Measurements from ENCODE around the gene ZNF827. TPM values are rescaled to one million over a fixed set of nuclear protein-coding genes. Genes with fewer than 3 reads are reported as not detected.
A peak's percentile ranks its signal among the peaks of the same experiment; 100 is the strongest.

ZNF827 gene
- total RNA-seq, 1 experiment from 2014 or later: 22.4 TPM

- H3F3A ChIP-seq (ENCODE audit: insufficient read depth, low read depth): peaks cover 32% of the 10 kb centered on the region
- H3K4me2 ChIP-seq: peak overlapping the region; percentile 90
- peak in 1 of 2 experiments; percentile 22 for DNase-seq
- H4K20me1 ChIP-seq (ENCODE audit: insufficient read depth): no peaks in the 10 kb centered on the region
- H3K27me3 ChIP-seq (ENCODE audit: insufficient read depth, low read depth): no peaks in the 10 kb centered on the region
- CTCF ChIA-PET: no interaction called here
- no peak overlapping the region for H3K4me3 ChIP-seq
- POLR2A ChIA-PET (ENCODE audit: unreplicated experiment): interaction anchor here (0.6 to 0.9 kb wide), 4 partner anchors 12 to 116 kb away, joined by 3 to 10 read pairs (median 4); no protein-coding TSS in a partner anchor
- H3K9me3 ChIP-seq (ENCODE audit: insufficient read depth, low read depth): no peaks in the 10 kb centered on the region
- TF ChIP-seq EZH2 (IDR thresholded peaks at IDR 0.05; ENCODE audit: low read depth): no peak
- no peak for TF ChIP-seq CTCF (conservative IDR thresholded peaks at IDR 0.05)
- H3K9me2 ChIP-seq (ENCODE audit: insufficient read depth): no peaks in the 10 kb centered on the region
- H3K27ac ChIP-seq: peak overlapping the region; percentile 100
- no peak overlapping the region for H2AFZ ChIP-seq
- H3K79me2 ChIP-seq (ENCODE audit: low read depth): no peaks in the 10 kb centered on the region
- no peaks in the 10 kb centered on the region for H3K36me3 ChIP-seq (ENCODE audit: low read depth)
- BruUV-seq (replicated peaks): no TSS peak
- H3K4me1 ChIP-seq (replicated peaks; ENCODE audit: insufficient read depth): peaks cover 41% of the 10 kb centered on the region
- intact Hi-C loops (cut with micrococcal nuclease; ENCODE audit: unreplicated experiment): loop anchor here (10.0 kb wide), 1 partner anchor 1838 kb away; no protein-coding TSS in a partner anchor
Measured at GRCh38 chr4:145736241-145736831, 202.3 kb downstream of the ZNF827 start.

GRCh38 chr4:145735827-145736226 lies 202.8 kb downstream of the ZNF827 start:
- intact Hi-C loops (cut with micrococcal nuclease; ENCODE audit: unreplicated experiment): loop anchor here (1.0 to 10.0 kb wide), 5 partner anchors 56 to 1839 kb away; partner anchors contain the start of gene C4orf51
- Histone ChIP-seq H4K20me1 (ENCODE audit: insufficient read depth) (no peaks in the 10 kb centered on the region), H3K27ac (peak overlapping the region; percentile 100), H3K27me3 (ENCODE audit: insufficient read depth, low read depth) (no peaks in the 10 kb centered on the region), H3K9me2 (ENCODE audit: insufficient read depth) (no peaks in the 10 kb centered on the region), H2AFZ (0 out of 2 replicates have a peak overlapping the region, but pooled peaks have one; percentile 30), H3K79me2 (ENCODE audit: low read depth) (no peaks in the 10 kb centered on the region), H3K4me2 (peak overlapping the region; percentile 90), H3K9me3 (ENCODE audit: insufficient read depth, low read depth) (no peaks in the 10 kb centered on the region), H3K36me3 (ENCODE audit: low read depth) (no peaks in the 10 kb centered on the region), H3F3A (ENCODE audit: insufficient read depth, low read depth) (peaks cover 32% of the 10 kb centered on the region), H3K4me1 (replicated peaks; ENCODE audit: insufficient read depth) (peaks cover 41% of the 10 kb centered on the region), H3K4me3 (peak overlapping the region; percentile 41; the same call in 1 of the 2 replicates)
- CTCF ChIA-PET: interaction anchor here (0.6 kb wide), 1 partner anchor 75 kb away, joined by 5 read pairs; no protein-coding TSS in a partner anchor
- TF ChIP-seq CTCF (conservative IDR thresholded peaks at IDR 0.05) (no peak), EZH2 (IDR thresholded peaks at IDR 0.05; ENCODE audit: low read depth) (no peak)
- no TSS peak for BruUV-seq (replicated peaks)
- DNase-seq: no peak
- POLR2A ChIA-PET (ENCODE audit: unreplicated experiment): interaction anchor here (0.6 to 0.9 kb wide), 5 partner anchors 12 to 115 kb away, joined by 3 to 10 read pairs (median 4); no protein-coding TSS in a partner anchor

- CTCF ChIA-PET: interaction anchor here (0.6 kb wide), 1 partner anchor 75 kb away, joined by 5 read pairs; no protein-coding TSS in a partner anchor
Measured at GRCh38 chr4:145735347-145735675, 203.3 kb downstream of the ZNF827 start.

More at GRCh38 chr4:145735347-145735675, 203.3 kb downstream of the ZNF827 start:
- Histone ChIP-seq H3K79me2 (ENCODE audit: low read depth) (no peaks in the 10 kb centered on the region), H3F3A (ENCODE audit: insufficient read depth, low read depth) (peaks cover 32% of the 10 kb centered on the region), H3K4me2 (peak overlapping the region; percentile 90), H3K9me3 (ENCODE audit: insufficient read depth, low read depth) (no peaks in the 10 kb centered on the region), H3K27ac (peak overlapping the region; percentile 100), H3K4me3 (peak overlapping the region; percentile 65; the same call in 1 of the 2 replicates), H2AFZ (0 out of 2 replicates have a peak overlapping the region, but pooled peaks have one; percentile 30), H3K9me2 (ENCODE audit: insufficient read depth) (no peaks in the 10 kb centered on the region), H3K36me3 (ENCODE audit: low read depth) (no peaks in the 10 kb centered on the region), H4K20me1 (ENCODE audit: insufficient read depth) (no peaks in the 10 kb centered on the region), H3K4me1 (replicated peaks; ENCODE audit: insufficient read depth) (peaks cover 41% of the 10 kb centered on the region), H3K27me3 (ENCODE audit: insufficient read depth, low read depth) (no peaks in the 10 kb centered on the region)
- intact Hi-C loops (cut with micrococcal nuclease; ENCODE audit: unreplicated experiment): loop anchor here (1.0 to 10.0 kb wide), 5 partner anchors 55 to 1839 kb away; partner anchors contain the start of gene C4orf51
- TF ChIP-seq EZH2 (IDR thresholded peaks at IDR 0.05; ENCODE audit: low read depth) (no peak), CTCF (conservative IDR thresholded peaks at IDR 0.05) (no peak)
- POLR2A ChIA-PET (ENCODE audit: unreplicated experiment): interaction anchor here (0.7 kb wide), 2 partner anchors 11 to 71 kb away, joined by 4 to 10 read pairs; no protein-coding TSS in a partner anchor
- BruUV-seq (replicated peaks): no TSS peak
- DNase-seq: peak; percentile 76 to 93
